ENCODE results near the gene PDE9A. TPM values are rescaled to one million over a fixed set of nuclear protein-coding genes. Genes with fewer than 3 reads are reported as not detected.
A peak's percentile ranks its signal among the peaks of the same experiment; 100 is the strongest.
"Not testable (repeated sequence)": the region's sequence is repeated elsewhere in the genome, so short reads cannot be mapped to it uniquely, and the experiment has no call there.

Gene PDE9A
- total and polyA plus RNA-seq, 10 donors = 7.9 to 45.5 (median 23.8) TPM

DNA sequence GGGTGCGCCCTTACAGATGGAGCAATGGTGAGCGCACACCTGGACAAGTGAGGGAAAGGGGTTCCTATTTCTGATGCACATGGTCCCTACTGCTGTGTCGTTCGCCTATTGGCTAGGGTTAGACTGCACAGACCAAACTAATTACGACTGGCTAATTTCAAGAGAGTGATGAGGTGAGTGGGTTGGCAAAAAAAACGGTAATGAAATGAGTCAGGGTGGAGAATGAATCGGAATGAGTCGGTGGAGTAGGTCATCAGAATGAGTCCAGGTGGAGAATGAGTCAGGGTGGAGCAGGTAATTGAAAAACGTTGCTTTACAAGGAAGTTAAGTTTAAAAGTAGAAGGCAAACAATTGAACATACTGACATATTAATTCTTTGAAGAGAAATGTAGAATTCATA is 146.1 kb downstream of the PDE9A start:
- H3K27ac ChIP-seq = peak overlapping the region in 1 of 8 donors; percentile 41
- H3K36me3 ChIP-seq = no peaks in the 10 kb centered on the region
- TF ChIP-seq POLR2A (IDR thresholded peaks at IDR 0.05) (no peak), POLR2AphosphoS5 (IDR thresholded peaks at IDR 0.05) (no peak)
- TF ChIP-seq, protein P1, sequence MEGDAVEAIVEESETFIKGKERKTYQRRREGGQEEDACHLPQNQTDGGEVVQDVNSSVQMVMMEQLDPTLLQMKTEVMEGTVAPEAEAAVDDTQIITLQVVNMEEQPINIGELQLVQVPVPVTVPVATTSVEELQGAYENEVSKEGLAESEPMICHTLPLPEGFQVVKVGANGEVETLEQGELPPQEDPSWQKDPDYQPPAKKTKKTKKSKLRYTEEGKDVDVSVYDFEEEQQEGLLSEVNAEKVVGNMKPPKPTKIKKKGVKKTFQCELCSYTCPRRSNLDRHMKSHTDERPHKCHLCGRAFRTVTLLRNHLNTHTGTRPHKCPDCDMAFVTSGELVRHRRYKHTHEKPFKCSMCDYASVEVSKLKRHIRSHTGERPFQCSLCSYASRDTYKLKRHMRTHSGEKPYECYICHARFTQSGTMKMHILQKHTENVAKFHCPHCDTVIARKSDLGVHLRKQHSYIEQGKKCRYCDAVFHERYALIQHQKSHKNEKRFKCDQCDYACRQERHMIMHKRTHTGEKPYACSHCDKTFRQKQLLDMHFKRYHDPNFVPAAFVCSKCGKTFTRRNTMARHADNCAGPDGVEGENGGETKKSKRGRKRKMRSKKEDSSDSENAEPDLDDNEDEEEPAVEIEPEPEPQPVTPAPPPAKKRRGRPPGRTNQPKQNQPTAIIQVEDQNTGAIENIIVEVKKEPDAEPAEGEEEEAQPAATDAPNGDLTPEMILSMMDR (IDR thresholded peaks at IDR 0.05 in 8 of 11, conservative IDR thresholded peaks at IDR 0.05 in 3 of 11) = no peak
- no peak overlapping the region for H3K4me3 ChIP-seq
- no peaks in the 10 kb centered on the region for H3K9me3 ChIP-seq
- H3K27me3 ChIP-seq (replicated peaks in 1 of 7) = no peaks in the 10 kb centered on the region
- intact Hi-C loops (cut with DNase I; ENCODE audit: low total_unique reads) = no loop called here
- H3K4me1 ChIP-seq = peaks cover 0 to 3% (median 0%) of the 10 kb centered on the region in 6 donors
- WGBS, 5 donors = 63 to 74% (median 72%) methylated on average over 9 of the region's 9 CpGs
- DNase-seq = no peak

DNA sequence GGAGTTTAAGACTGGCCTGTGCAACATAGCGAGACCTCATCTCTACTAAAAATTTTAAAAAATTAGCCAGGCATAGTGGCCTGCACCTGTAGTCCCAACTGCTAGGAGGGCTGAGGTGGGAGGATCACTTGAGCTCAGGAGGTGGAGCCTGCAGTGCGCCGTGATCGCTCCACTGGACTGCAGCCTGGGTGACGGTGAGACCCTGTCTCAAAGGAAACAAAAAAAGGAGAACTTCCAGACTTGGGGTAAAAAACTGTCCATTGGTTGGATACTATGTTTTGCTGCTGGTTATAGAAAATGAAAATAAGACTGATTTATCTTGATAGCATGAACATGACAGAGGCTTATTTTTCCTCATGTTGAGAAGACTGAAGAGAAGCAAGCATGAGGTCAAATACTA is 146.5 kb downstream of the PDE9A start:
- H3K4me3 ChIP-seq = no peak overlapping the region
- TF ChIP-seq POLR2A (IDR thresholded peaks at IDR 0.05) = no peak
- no peak for TF ChIP-seq POLR2AphosphoS5 (IDR thresholded peaks at IDR 0.05)
- TF ChIP-seq, protein P1 (IDR thresholded peaks at IDR 0.05 in 8 of 11, conservative IDR thresholded peaks at IDR 0.05 in 3 of 11) = no peak
- DNase-seq = peak; percentile 87

DNA sequence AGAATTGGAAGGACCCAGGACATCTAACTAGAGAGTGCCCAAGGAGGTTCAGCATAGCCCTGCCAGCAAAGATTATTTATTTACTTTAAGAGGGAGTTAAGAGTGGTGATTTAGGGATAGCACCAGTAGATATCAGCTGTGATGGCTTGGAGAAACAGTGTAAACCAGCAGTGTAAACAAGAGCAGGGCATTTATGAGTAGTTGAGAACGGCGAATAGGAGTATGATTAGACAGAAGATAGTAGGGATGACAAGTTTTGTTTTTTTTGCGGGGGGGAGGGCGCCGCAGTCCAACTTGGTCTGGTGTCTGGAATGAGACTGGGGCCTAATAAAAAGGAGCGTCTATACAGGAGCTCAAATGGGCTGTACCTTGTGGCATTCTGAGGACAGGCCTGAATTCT is 148.2 kb downstream of the PDE9A start:
- 93 to 96% (median 95%) methylated on average over 6 of the region's 6 CpGs for WGBS, 5 donors
- H3K4me3 ChIP-seq; H3K27me3 ChIP-seq (replicated peaks in 1 of 7); H3K9me3 ChIP-seq; H3K36me3 ChIP-seq; intact Hi-C loops (cut with DNase I; ENCODE audit: low total_unique reads); DNase-seq; H3K4me1 ChIP-seq; H3K27ac ChIP-seq: not testable (repeated sequence)

More for the DNA sequence above, 146.5 kb downstream of the PDE9A start:
- WGBS, 5 donors = 41 to 66% (median 50%) methylated on average over 5 of the region's 5 CpGs
- Histone ChIP-seq H3K9me3 (no peaks in the 10 kb centered on the region), H3K36me3 (no peaks in the 10 kb centered on the region), H3K27ac (peak overlapping the region in 4 of 8 donors; percentile 41 to 74 (median 51)), H3K4me1 (peaks cover 0 to 3% (median 0%) of the 10 kb centered on the region in 6 donors), H3K27me3 (replicated peaks in 1 of 7) (no peaks in the 10 kb centered on the region)
- intact Hi-C loops (cut with DNase I; ENCODE audit: low total_unique reads) = no loop called here

DNA sequence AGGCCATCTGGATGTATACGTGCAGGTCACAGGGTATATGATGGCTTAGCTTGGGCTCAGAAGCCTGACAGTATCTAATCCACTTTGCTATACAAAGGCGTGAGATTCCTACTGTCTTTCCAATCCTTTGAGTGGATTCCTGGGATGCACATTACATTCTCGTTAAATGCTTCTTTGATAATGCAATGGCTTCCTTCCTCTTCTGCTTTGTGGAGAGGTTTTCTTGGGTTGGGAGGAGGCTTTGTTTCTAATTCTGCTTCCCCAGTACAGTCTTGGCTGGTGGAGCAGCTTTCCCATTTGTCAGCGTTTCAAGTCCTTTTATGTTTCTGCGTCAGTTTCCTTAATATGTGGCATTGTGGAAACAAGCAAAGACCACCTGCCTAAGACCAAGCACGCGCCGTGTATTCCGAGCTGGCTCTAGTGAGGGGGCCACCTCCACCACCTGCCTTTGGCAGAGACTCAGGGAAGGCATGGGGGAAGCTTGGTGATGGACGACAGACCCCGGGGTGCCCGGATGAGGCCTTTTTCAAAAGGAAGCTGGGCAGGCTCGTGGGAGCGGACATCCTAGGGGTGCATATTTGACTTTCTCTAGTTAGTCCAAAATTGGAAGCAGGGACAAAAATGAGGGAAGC is 153.2 kb downstream of the PDE9A start:
- DNase-seq = peak; percentile 52
- intact Hi-C loops (cut with DNase I; ENCODE audit: low total_unique reads) = no loop called here
- Histone ChIP-seq H3K9me3 (no peaks in the 10 kb centered on the region), H3K4me3 (no peak overlapping the region), H3K27ac (no peak overlapping the region), H3K27me3 (replicated peaks in 1 of 7) (peaks cover 0 to 14% (median 0%) of the 10 kb centered on the region in 7 donors), H3K36me3 (no peaks in the 10 kb centered on the region), H3K4me1 (peaks cover 0 to 4% (median 0%) of the 10 kb centered on the region in 6 donors)
- 46 to 73% (median 53%) methylated on average over 14 of the region's 14 CpGs for WGBS, 5 donors
- TF ChIP-seq POLR2A (IDR thresholded peaks at IDR 0.05) = no peak
- TF ChIP-seq, protein P1 (IDR thresholded peaks at IDR 0.05 in 8 of 11, conservative IDR thresholded peaks at IDR 0.05 in 3 of 11) = no peak
- no peak for TF ChIP-seq POLR2AphosphoS5 (IDR thresholded peaks at IDR 0.05)

DNA sequence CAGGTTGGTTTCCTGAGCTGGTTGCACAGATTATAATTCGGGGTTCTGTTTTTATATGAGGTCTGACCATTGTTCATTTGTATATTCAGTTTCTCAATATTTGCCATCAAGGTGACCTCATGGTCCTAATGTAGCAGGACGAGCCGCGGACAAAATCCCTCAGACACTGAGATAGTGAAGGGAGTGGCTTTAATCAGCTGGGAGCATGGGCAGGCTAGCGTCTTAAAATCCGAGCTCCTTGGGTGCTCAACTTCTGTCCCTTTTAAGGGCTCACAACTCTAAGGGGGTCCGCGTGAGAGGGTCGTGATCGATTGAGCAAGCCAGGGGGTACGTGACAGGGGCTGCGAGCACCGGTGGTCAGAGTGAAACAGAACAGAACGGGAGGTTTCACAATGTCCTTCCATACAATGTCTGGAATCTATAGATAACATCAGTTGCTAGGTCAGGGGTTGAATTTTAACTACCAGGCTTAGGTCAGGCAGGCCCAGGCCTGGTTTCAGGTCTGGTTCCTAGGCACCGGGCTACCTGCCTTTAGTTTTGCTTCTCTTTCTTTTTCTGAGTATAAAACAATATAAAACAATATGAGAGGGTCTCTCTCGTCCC is 154.0 kb downstream of the PDE9A start:
- H3K36me3 ChIP-seq; DNase-seq; H3K4me1 ChIP-seq; H3K4me3 ChIP-seq; intact Hi-C loops (cut with DNase I; ENCODE audit: low total_unique reads); H3K9me3 ChIP-seq; H3K27ac ChIP-seq: not testable (repeated sequence)
- H3K27me3 ChIP-seq (replicated peaks in 1 of 7) = peaks cover 0 to 14% (median 0%) of the 10 kb centered on the region in 7 donors
- WGBS, 5 donors = 60 to 85% (median 74%) methylated on average over 16 of the region's 16 CpGs

Measured in spleen (tissue), 11 donors.